Measurements from ENCODE around the gene JAK2. TPM values are rescaled to one million over a fixed set of nuclear protein-coding genes. Genes with fewer than 3 reads are reported as not detected.

Gene JAK2
- polyA plus RNA-seq, 1 of the 3 experiments (the other 2 are of a cell fraction) = 1.3 TPM

- WGBS (ENCODE audit: low lambda C conversion rate) = 77% methylated on average over 1 of the region's 1 CpG
- no peaks in the 10 kb centered on the region for H3K4me1 ChIP-seq (ENCODE audit: control insufficient read depth in 1 of 2, insufficient read depth in 2 of 2, low read depth in 1 of 2, low read length in 1 of 2)
- no peak for DNase-seq
- TF ChIP-seq GABPA (IDR thresholded peaks at IDR 0.05; ENCODE audit: low read depth) = no peak
- TF ChIP-seq JUND (IDR thresholded peaks at IDR 0.05) = no peak
- TF ChIP-seq ELF1 (IDR thresholded peaks at IDR 0.05) = no peak
- TF ChIP-seq SIN3A (IDR thresholded peaks at IDR 0.05; ENCODE audit: borderline replicate concordance, low read depth, low read length) = no peak
- no peak for TF ChIP-seq MAX (IDR thresholded peaks at IDR 0.05; ENCODE audit: low read depth)
- no peak for TF ChIP-seq ZBTB33 (IDR thresholded peaks at IDR 0.05; ENCODE audit: borderline replicate concordance, low read depth)
- no peak for TF ChIP-seq MXI1 (IDR thresholded peaks at IDR 0.05; ENCODE audit: low read depth, low read length)
- no peak for TF ChIP-seq MEF2A (IDR thresholded peaks at IDR 0.05; ENCODE audit: borderline replicate concordance, low read depth)
- TF ChIP-seq POLR2AphosphoS5 (IDR thresholded peaks at IDR 0.05; ENCODE audit: low read depth, low read length) = no peak
- TF ChIP-seq CHD2 (IDR thresholded peaks at IDR 0.05; ENCODE audit: low read length, partially characterized antibody) = no peak
- no peak for TF ChIP-seq USF1 (IDR thresholded peaks at IDR 0.05; ENCODE audit: borderline replicate concordance, low read depth)
- no peak for TF ChIP-seq FOSL2 (IDR thresholded peaks at IDR 0.05; ENCODE audit: borderline replicate concordance, low read depth)
- no peaks in the 10 kb centered on the region for H3K79me2 ChIP-seq (ENCODE audit: insufficient read depth)
- no peak overlapping the region for H2AFZ ChIP-seq (ENCODE audit: low read depth)
- no peaks in the 10 kb centered on the region for H3K36me3 ChIP-seq (replicated peaks in 1 of 2; ENCODE audit: control insufficient read depth in 1 of 2, insufficient read depth in 2 of 2, low read length in 1 of 2)
- H3K4me3 ChIP-seq (ENCODE audit: low read depth in 2 of 2, low read length in 1 of 2) = no peak overlapping the region
- no peak overlapping the region for H3K27ac ChIP-seq (ENCODE audit: low read depth in 2 of 2, low read length in 1 of 2)
- H3K9me2 ChIP-seq = no peaks in the 10 kb centered on the region
- ChIA-PET POLR2A (no interaction called here), CTCF (no interaction called here)
- H3K4me2 ChIP-seq = no peak overlapping the region
- no peak overlapping the region for H3K9ac ChIP-seq
- no peaks in the 10 kb centered on the region for H4K20me1 ChIP-seq (ENCODE audit: insufficient read depth)
- 0 out of 2 replicates have a peak, but pooled peaks cover 5% of the 10 kb centered on the region for H3K9me3 ChIP-seq
- no peaks in the 10 kb centered on the region for H3F3A ChIP-seq (replicated peaks; ENCODE audit: insufficient read depth)
- no peaks in the 10 kb centered on the region for H3K27me3 ChIP-seq (ENCODE audit: insufficient read depth)
These were observed 155.1 kb downstream of the JAK2 start for GRCh38 chr9:5140151-5140550.

GRCh38 chr9:5144217-5144616 lies 159.1 kb downstream of the JAK2 start:
- CTCF ChIA-PET = no interaction called here
- peaks cover 0 to 1% of the 10 kb centered on the region in 2 experiments for H3K36me3 ChIP-seq (replicated peaks in 1 of 2; ENCODE audit: control insufficient read depth in 1 of 2, insufficient read depth in 2 of 2, low read length in 1 of 2)
- H3K9ac ChIP-seq = no peak overlapping the region
- DNase-seq = no peak
- H3K9me3 ChIP-seq = no peaks in the 10 kb centered on the region
- no peak overlapping the region for H2AFZ ChIP-seq (ENCODE audit: low read depth)
- no peaks in the 10 kb centered on the region for H3K4me1 ChIP-seq (ENCODE audit: control insufficient read depth in 1 of 2, insufficient read depth in 2 of 2, low read depth in 1 of 2, low read length in 1 of 2)
- no peaks in the 10 kb centered on the region for H3K9me2 ChIP-seq
- H4K20me1 ChIP-seq (ENCODE audit: insufficient read depth) = no peaks in the 10 kb centered on the region
- no peaks in the 10 kb centered on the region for H3K79me2 ChIP-seq (ENCODE audit: insufficient read depth)
- no peaks in the 10 kb centered on the region for H3K27me3 ChIP-seq (ENCODE audit: insufficient read depth)
- H3K27ac ChIP-seq (ENCODE audit: low read depth in 2 of 2, low read length in 1 of 2) = no peak overlapping the region
- WGBS (ENCODE audit: low lambda C conversion rate) = 73% methylated on average over 7 of the region's 7 CpGs
- POLR2A ChIA-PET = no interaction called here
- H3F3A ChIP-seq (replicated peaks; ENCODE audit: insufficient read depth) = no peaks in the 10 kb centered on the region
- no peak overlapping the region for H3K4me2 ChIP-seq
- no peak overlapping the region for H3K4me3 ChIP-seq (ENCODE audit: low read depth in 2 of 2, low read length in 1 of 2)
- TF ChIP-seq YY1 (IDR thresholded peaks at IDR 0.05; ENCODE audit: low read depth) (no peak), SMC3 (IDR thresholded peaks at IDR 0.05; ENCODE audit: low read depth, low read length) (no peak), EP300 (IDR thresholded peaks at IDR 0.05; ENCODE audit: borderline replicate concordance in 1 of 2, low read depth in 1 of 2, low read length in 1 of 2) (no peak), FOXM1 (IDR thresholded peaks at IDR 0.05; ENCODE audit: low read depth) (no peak), RCOR1 (IDR thresholded peaks at IDR 0.05; ENCODE audit: low read length) (no peak), ZBTB33 (IDR thresholded peaks at IDR 0.05; ENCODE audit: borderline replicate concordance, low read depth) (no peak), RAD21 (IDR thresholded peaks at IDR 0.05; ENCODE audit: low read length) (no peak), GABPA (IDR thresholded peaks at IDR 0.05; ENCODE audit: low read depth) (no peak), CTCF (IDR thresholded peaks at IDR 0.05) (no peak), MEF2A (IDR thresholded peaks at IDR 0.05; ENCODE audit: borderline replicate concordance, low read depth) (no peak), TAF1 (IDR thresholded peaks at IDR 0.05; ENCODE audit: borderline replicate concordance, low read depth, low read length) (no peak), PBX3 (IDR thresholded peaks at IDR 0.05) (no peak), TCF12 (IDR thresholded peaks at IDR 0.05) (no peak), MXI1 (IDR thresholded peaks at IDR 0.05; ENCODE audit: low read depth, low read length) (no peak)
